Mucosa of stomach (tissue), 1 donor: ENCODE data around the gene VMP1.
"Not testable (repeated sequence)": the region's sequence is repeated elsewhere in the genome, so short reads cannot be mapped to it uniquely, and the experiment has no call there.

ENCODE experiments used
- H3K27me3 ChIP-seq: one replicate; pipeline ENCODE4 v1.7.0; 2013; ENCODE audit warnings: mild to moderate bottlenecking, low read length; ENCODE audit not compliant: control insufficient read depth, insufficient read depth
- H3K36me3 ChIP-seq: one replicate; pipeline ENCODE4 v1.7.0; 2013; ENCODE audit warnings: low read length; ENCODE audit not compliant: control insufficient read depth, insufficient read depth
- H3K4me1 ChIP-seq: one replicate; pipeline ENCODE4 v1.7.0; 2013; ENCODE audit warnings: mild to moderate bottlenecking, low read length; ENCODE audit not compliant: control insufficient read depth, insufficient read depth
- H3K4me3 ChIP-seq: one replicate; pipeline ENCODE4 v1.7.0; 2013; ENCODE audit warnings: low read length
- H3K9ac ChIP-seq: one replicate; pipeline ENCODE4 v1.7.0; 2013; ENCODE audit warnings: mild to moderate bottlenecking, low read length, moderate library complexity
- H3K9me3 ChIP-seq: one replicate; pipeline ENCODE4 v1.7.0; 2013; ENCODE audit warnings: mild to moderate bottlenecking, low read length, moderate library complexity; ENCODE audit not compliant: control insufficient read depth
- donor health status: Pancreatic carcinoma.

Gene VMP1

GRCh38 chr17:59737324-59737723 lies 29.9 kb downstream of the VMP1 start:
- Histone ChIP-seq H3K9me3 (no peaks in the 10 kb centered on the region), H3K9ac (no peak overlapping the region), H3K4me1 (no peaks in the 10 kb centered on the region), H3K36me3 (no peaks in the 10 kb centered on the region), H3K27me3 (no peaks in the 10 kb centered on the region), H3K4me3 (no peak overlapping the region)

GRCh38 chr17:59743842-59744241 lies 36.4 kb downstream of the VMP1 start:
- Histone ChIP-seq H3K9me3 (no peaks in the 10 kb centered on the region), H3K9ac (no peak overlapping the region), H3K27me3 (no peaks in the 10 kb centered on the region)

GRCh38 chr17:59745040-59745439 lies 37.6 kb downstream of the VMP1 start:
- H3K36me3 ChIP-seq: no peaks in the 10 kb centered on the region

More at GRCh38 chr17:59743842-59744241, 36.4 kb downstream of the VMP1 start:
- no peak overlapping the region for H3K4me3 ChIP-seq
- no peaks in the 10 kb centered on the region for H3K36me3 ChIP-seq
- H3K4me1 ChIP-seq: no peaks in the 10 kb centered on the region

GRCh38 chr17:59746849-59747445 lies 39.5 kb downstream of the VMP1 start:
- H3K9ac ChIP-seq: no peak overlapping the region

More at GRCh38 chr17:59745040-59745439, 37.6 kb downstream of the VMP1 start:
- no peaks in the 10 kb centered on the region for H3K9me3 ChIP-seq
- H3K4me1 ChIP-seq: no peaks in the 10 kb centered on the region
- no peak overlapping the region for H3K9ac ChIP-seq
- no peaks in the 10 kb centered on the region for H3K27me3 ChIP-seq
- no peak overlapping the region for H3K4me3 ChIP-seq

GRCh38 chr17:59748591-59748990 lies 41.1 kb downstream of the VMP1 start:
- no peaks in the 10 kb centered on the region for H3K4me1 ChIP-seq
- H3K36me3 ChIP-seq: no peaks in the 10 kb centered on the region
- H3K9ac ChIP-seq: no peak overlapping the region
- no peaks in the 10 kb centered on the region for H3K27me3 ChIP-seq
- H3K4me3 ChIP-seq: no peak overlapping the region
- H3K9me3 ChIP-seq: no peaks in the 10 kb centered on the region

More at GRCh38 chr17:59746849-59747445, 39.5 kb downstream of the VMP1 start:
- no peaks in the 10 kb centered on the region for H3K36me3 ChIP-seq
- H3K4me1 ChIP-seq: no peaks in the 10 kb centered on the region
- H3K4me3 ChIP-seq: no peak overlapping the region
- no peaks in the 10 kb centered on the region for H3K27me3 ChIP-seq
- no peaks in the 10 kb centered on the region for H3K9me3 ChIP-seq

- Histone ChIP-seq H3K9ac (no peak overlapping the region), H3K27me3 (no peaks in the 10 kb centered on the region), H3K4me1 (peaks cover 18% of the 10 kb centered on the region), H3K36me3 (no peaks in the 10 kb centered on the region), H3K9me3 (no peaks in the 10 kb centered on the region), H3K4me3 (no peak overlapping the region)
These were observed 44.5 kb downstream of the VMP1 start for GRCh38 chr17:59751955-59752413.

GRCh38 chr17:59752446-59752845 lies 45.0 kb downstream of the VMP1 start:
- H3K9me3 ChIP-seq: no peaks in the 10 kb centered on the region

GRCh38 chr17:59752922-59753321 lies 45.5 kb downstream of the VMP1 start:
- H3K9ac ChIP-seq: no peak overlapping the region
- peaks cover 18% of the 10 kb centered on the region for H3K4me1 ChIP-seq
- no peaks in the 10 kb centered on the region for H3K36me3 ChIP-seq
- no peaks in the 10 kb centered on the region for H3K27me3 ChIP-seq
- no peak overlapping the region for H3K4me3 ChIP-seq
- no peaks in the 10 kb centered on the region for H3K9me3 ChIP-seq

More at GRCh38 chr17:59752446-59752845, 45.0 kb downstream of the VMP1 start:
- Histone ChIP-seq H3K36me3 (no peaks in the 10 kb centered on the region), H3K27me3 (no peaks in the 10 kb centered on the region), H3K4me3 (no peak overlapping the region), H3K9ac (no peak overlapping the region), H3K4me1 (peaks cover 18% of the 10 kb centered on the region)

GRCh38 chr17:59753522-59754467 lies 46.3 kb downstream of the VMP1 start:
- Histone ChIP-seq H3K27me3 (no peaks in the 10 kb centered on the region), H3K4me1 (peaks cover 18% of the 10 kb centered on the region), H3K9me3 (no peaks in the 10 kb centered on the region), H3K9ac (peak overlapping the region; percentile 40), H3K4me3 (no peak overlapping the region), H3K36me3 (no peaks in the 10 kb centered on the region)

- no peaks in the 10 kb centered on the region for H3K36me3 ChIP-seq
- H3K4me3 ChIP-seq: no peak overlapping the region
- no peaks in the 10 kb centered on the region for H3K9me3 ChIP-seq
- H3K9ac ChIP-seq: peak overlapping the region; percentile 40
- no peaks in the 10 kb centered on the region for H3K27me3 ChIP-seq
- H3K4me1 ChIP-seq: peaks cover 18% of the 10 kb centered on the region
These were observed 47.1 kb downstream of the VMP1 start for GRCh38 chr17:59754552-59754951.

GRCh38 chr17:59755069-59755468 lies 47.6 kb downstream of the VMP1 start:
- not testable (repeated sequence) for H3K4me3 ChIP-seq, H3K9me3 ChIP-seq, H3K27me3 ChIP-seq, H3K36me3 ChIP-seq, H3K9ac ChIP-seq
- peaks cover 18% of the 10 kb centered on the region for H3K4me1 ChIP-seq

- H3K36me3 ChIP-seq: no peaks in the 10 kb centered on the region
- H3K9ac ChIP-seq: peak overlapping the region; percentile 3
- H3K27me3 ChIP-seq: no peaks in the 10 kb centered on the region
- peaks cover 18% of the 10 kb centered on the region for H3K4me1 ChIP-seq
- H3K9me3 ChIP-seq: no peaks in the 10 kb centered on the region
- H3K4me3 ChIP-seq: no peak overlapping the region
These were observed 48.9 kb downstream of the VMP1 start for GRCh38 chr17:59756236-59756818.
